Measurements from ENCODE around the gene ANGEL1. TPM values are rescaled to one million over a fixed set of nuclear protein-coding genes. Genes with fewer than 3 reads are reported as not detected.

ANGEL1 gene
- total RNA-seq, 6 experiments from 2014 or later: 9.3 to 17.8 (median 14.4) TPM

DNA sequence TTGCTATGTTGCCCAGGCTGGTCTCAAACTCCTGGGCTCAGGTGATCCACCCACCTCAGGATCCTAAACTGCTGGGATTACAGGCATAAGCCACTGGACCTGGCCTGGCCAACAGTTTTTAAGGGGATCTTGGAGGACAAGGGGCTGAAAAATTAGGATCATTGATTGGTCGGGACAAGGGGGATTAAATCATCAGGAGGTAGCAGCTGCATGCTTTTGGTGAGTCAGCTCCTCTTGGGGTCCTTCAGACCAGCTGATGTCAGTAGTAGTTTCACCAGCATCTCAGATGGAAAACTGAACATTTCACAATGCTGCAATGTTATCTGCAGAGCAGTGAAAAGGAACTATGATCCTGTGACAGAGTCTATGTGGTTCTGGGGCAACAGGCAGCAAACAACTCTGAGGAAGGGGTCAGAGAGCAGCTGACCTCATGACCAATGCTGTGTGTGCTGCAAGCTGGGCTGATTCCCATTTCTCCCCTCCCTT is 19.9 kb upstream of the ANGEL1 start:
- Histone ChIP-seq H3K4me3 (no peak overlapping the region), H3K27me3 (no peaks in the 10 kb centered on the region), H3K9me3 (no peaks in the 10 kb centered on the region), H3K36me3 (no peaks in the 10 kb centered on the region), H3K4me1 (peaks cover 0 to 46% (median 18%) of the 10 kb centered on the region in 4 donors), H3K27ac (peak overlapping the region; percentile 74 to 81 (median 76))
- ATAC-seq (peak; percentile 83 to 94 (median 88)), DNase-seq (peak; percentile 47 to 79 (median 69))
- 0% methylated on average over 1 of the region's 1 CpG for WGBS (ENCODE audit: insufficient coverage, low coverage, low lambda C conversion rate, missing lambda C conversion rate)
- TF ChIP-seq POLR2A (IDR thresholded peaks at IDR 0.05) (no peak), CTCF (IDR thresholded peaks at IDR 0.05) (no peak)
- intact Hi-C loops (cut with DNase I): no loop called here

GRCh38 chr14:76830556-76830955 is 17.9 kb upstream of the ANGEL1 start:
- Histone ChIP-seq H3K9me3 (no peaks in the 10 kb centered on the region), H3K27ac (no peak overlapping the region), H3K36me3 (no peaks in the 10 kb centered on the region), H3K27me3 (no peaks in the 10 kb centered on the region), H3K4me1 (peaks cover 0 to 46% (median 18%) of the 10 kb centered on the region in 4 donors), H3K4me3 (no peak overlapping the region)
- intact Hi-C loops (cut with DNase I): no loop called here
- TF ChIP-seq CTCF (IDR thresholded peaks at IDR 0.05) (no peak), POLR2A (IDR thresholded peaks at IDR 0.05) (no peak)
- ATAC-seq (no peak), DNase-seq (no peak)
- 85% methylated on average over 4 of the region's 4 CpGs for WGBS (ENCODE audit: insufficient coverage, low coverage, low lambda C conversion rate, missing lambda C conversion rate)

DNA sequence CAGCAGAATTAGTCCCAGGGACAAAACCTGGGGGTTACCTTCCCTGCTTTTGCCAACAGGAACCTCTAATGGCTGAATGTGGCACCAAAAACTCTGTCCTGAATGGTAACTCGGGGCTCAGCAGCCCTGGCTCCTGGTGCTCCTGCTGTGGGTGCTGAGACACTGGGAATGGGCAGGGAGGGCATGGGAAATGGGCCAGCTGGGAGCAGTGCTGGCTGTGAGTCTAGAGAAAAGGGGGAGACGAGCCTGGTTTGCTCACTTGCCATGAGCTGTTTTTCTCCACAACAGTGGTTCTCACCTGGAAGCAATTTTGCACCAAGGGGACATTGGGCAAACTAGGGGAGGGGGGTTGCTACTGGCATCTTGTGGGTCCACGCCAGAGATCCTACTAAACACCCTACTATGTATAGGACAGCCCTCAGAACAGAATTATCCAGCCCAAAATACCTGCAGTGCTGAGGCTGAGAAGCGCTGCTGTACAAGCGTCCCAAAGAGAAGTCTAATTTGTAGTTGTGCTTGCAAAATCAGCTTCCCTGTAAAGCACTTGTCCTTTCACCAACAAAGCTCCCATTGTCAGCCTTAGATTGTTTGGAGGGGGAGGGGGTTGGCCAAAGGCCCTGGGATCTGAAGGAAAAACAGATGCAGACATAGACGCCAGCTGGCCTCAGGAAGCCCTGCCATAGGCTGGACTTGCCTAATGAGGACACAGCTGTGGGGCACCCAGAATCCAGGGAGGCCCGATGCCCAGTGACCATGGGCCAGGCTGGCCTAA is 17.2 kb upstream of the ANGEL1 start:
- intact Hi-C loops (cut with DNase I): no loop called here
- H3K4me1 ChIP-seq: peaks cover 0 to 42% (median 16%) of the 10 kb centered on the region in 4 donors
- TF ChIP-seq CTCF (IDR thresholded peaks at IDR 0.05) (no peak), POLR2A (IDR thresholded peaks at IDR 0.05) (no peak)
- no peaks in the 10 kb centered on the region for H3K27me3 ChIP-seq
- ATAC-seq (no peak), DNase-seq (no peak)
- no peak overlapping the region for H3K4me3 ChIP-seq
- H3K36me3 ChIP-seq: no peaks in the 10 kb centered on the region
- H3K9me3 ChIP-seq: no peaks in the 10 kb centered on the region
- no peak overlapping the region for H3K27ac ChIP-seq
- WGBS (ENCODE audit: insufficient coverage, low coverage, low lambda C conversion rate, missing lambda C conversion rate): 59% methylated on average over 7 of the region's 7 CpGs

DNA sequence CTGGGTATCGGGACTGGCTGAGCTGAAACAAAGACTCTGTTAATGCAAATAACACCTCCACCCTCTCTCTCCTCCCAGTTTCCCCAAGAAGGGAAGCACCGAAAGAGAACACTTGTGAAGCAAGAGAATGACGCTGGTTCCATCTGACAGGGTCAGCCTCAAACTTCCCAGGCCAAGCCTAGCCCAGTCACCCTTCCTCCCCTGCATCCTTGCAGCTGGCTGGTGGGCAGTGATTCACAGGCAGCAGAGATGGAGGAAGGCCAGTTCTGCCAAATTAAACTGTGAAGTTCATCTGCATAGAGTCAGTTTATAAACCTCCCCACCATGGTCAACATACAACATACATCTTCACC is 16.3 kb upstream of the ANGEL1 start:
- no peak overlapping the region for H3K4me3 ChIP-seq
- 54% methylated on average over 3 of the region's 3 CpGs for WGBS (ENCODE audit: insufficient coverage, low coverage, low lambda C conversion rate, missing lambda C conversion rate)
- H3K36me3 ChIP-seq: no peaks in the 10 kb centered on the region
- TF ChIP-seq POLR2A (IDR thresholded peaks at IDR 0.05): no peak
- no peak for TF ChIP-seq CTCF (IDR thresholded peaks at IDR 0.05)
- H3K4me1 ChIP-seq: peaks cover 0 to 34% (median 12%) of the 10 kb centered on the region in 4 donors
- intact Hi-C loops (cut with DNase I): no loop called here
- no peak for DNase-seq
- H3K9me3 ChIP-seq: no peaks in the 10 kb centered on the region
- no peaks in the 10 kb centered on the region for H3K27me3 ChIP-seq
- no peak overlapping the region for H3K27ac ChIP-seq
- no peak for ATAC-seq
